ENCODE data around the gene MBNL1.

GRCh38 chr3:152472672-152472954, 203.9 kb downstream of the MBNL1 start:
- TF ChIP-seq CTCF (IDR thresholded peaks at IDR 0.05; ENCODE audit: borderline replicate concordance, extremely low read depth, low read length, poor library complexity, severe bottlenecking) (no peak), EZH2 (IDR thresholded peaks at IDR 0.05; ENCODE audit: borderline replicate concordance, low read depth, low read length, severe bottlenecking) (no peak)

Measured in DND-41 (cell line).